Measurements from ENCODE around the gene MAN1B1.
"Not testable (repeated sequence)": the region's sequence is repeated elsewhere in the genome, so short reads cannot be mapped to it uniquely, and the experiment has no call there.

The MAN1B1 gene

GRCh38 chr9:137116728-137117127, 29.9 kb downstream of the MAN1B1 start:
- no peak for TF ChIP-seq CTCF (IDR thresholded peaks at IDR 0.05; ENCODE audit: low read depth, low read length)
- no peak overlapping the region for H3K4me3 ChIP-seq (ENCODE audit: low read depth, low read length)

GRCh38 chr9:137117269-137117731, 30.5 kb downstream of the MAN1B1 start:
- no peak for TF ChIP-seq CTCF (IDR thresholded peaks at IDR 0.05; ENCODE audit: low read depth, low read length)
- H3K4me3 ChIP-seq (ENCODE audit: low read depth, low read length) = no peak overlapping the region

GRCh38 chr9:137118092-137118603, 31.4 kb downstream of the MAN1B1 start:
- not testable (repeated sequence) for H3K4me3 ChIP-seq (ENCODE audit: low read depth, low read length)

- H3K4me3 ChIP-seq (ENCODE audit: low read depth, low read length) = not testable (repeated sequence)
These were observed 35.4 kb downstream of the MAN1B1 start for GRCh38 chr9:137121927-137122795.

GRCh38 chr9:137122796-137123467, 36.1 kb downstream of the MAN1B1 start:
- H3K4me3 ChIP-seq (ENCODE audit: low read depth, low read length) = not testable (repeated sequence)

GRCh38 chr9:137123468-137123837, 36.7 kb downstream of the MAN1B1 start:
- H3K4me3 ChIP-seq (ENCODE audit: low read depth, low read length) = no peak overlapping the region
- TF ChIP-seq CTCF (IDR thresholded peaks at IDR 0.05; ENCODE audit: low read depth, low read length) = no peak

GRCh38 chr9:137123952-137124462, 37.2 kb downstream of the MAN1B1 start:
- H3K4me3 ChIP-seq (ENCODE audit: low read depth, low read length) = not testable (repeated sequence)

GRCh38 chr9:137126786-137127185, 40.0 kb downstream of the MAN1B1 start:
- TF ChIP-seq CTCF (IDR thresholded peaks at IDR 0.05; ENCODE audit: low read depth, low read length) = no peak
- no peak overlapping the region for H3K4me3 ChIP-seq (ENCODE audit: low read depth, low read length)

GRCh38 chr9:137127301-137128157, 40.7 kb downstream of the MAN1B1 start:
- H3K4me3 ChIP-seq (ENCODE audit: low read depth, low read length) = no peak overlapping the region
- no peak for TF ChIP-seq CTCF (IDR thresholded peaks at IDR 0.05; ENCODE audit: low read depth, low read length)

Measured in WI38 (cell line).